BJ (cell line): ENCODE results near the gene ADAMTS13. TPM values are rescaled to one million over a fixed set of nuclear protein-coding genes. Genes with fewer than 3 reads are reported as not detected.

ENCODE experiments used
- CTCF ChIA-PET: fragments of 350-600 bp; formaldehyde crosslinking; extraction: SDS; loops from one replicate; lab custom pipeline; 2021; ENCODE audit warnings: antibody characterized with exemption, inconsistent platforms; lab: Yijun Ruan, JAX
- POLR2A ChIA-PET: fragments of 300-600 bp; sonication (Branson Sonifier 250); formaldehyde crosslinking; extraction: SDS; loops from one replicate; lab custom pipeline; 2021; ENCODE audit warnings: antibody characterized with exemption; lab: Charles Lee
- DNase-seq: peaks from one replicate; pipeline ENCODE4 v3.0.0-alpha.2; 2011; ENCODE audit warnings: low read depth
- H3K27me3 ChIP-seq: 2 replicates; pipeline ENCODE4 v1.6.0; 2011; ENCODE audit warnings: low read length; ENCODE audit not compliant: control insufficient read depth, insufficient read depth
- H3K36me3 ChIP-seq: 2 replicates; pipeline ENCODE4 v1.5.1; 2011; ENCODE audit warnings: low read length; ENCODE audit not compliant: control insufficient read depth, insufficient read depth
- H3K4me3 ChIP-seq: 2 replicates; pipeline ENCODE4 v1.5.1; 2011; ENCODE audit warnings: low read depth, mild to moderate bottlenecking, control low read depth, low read length
- CTCF ChIP-seq: IDR thresholded peaks from 2 replicates; pipeline ENCODE4 v1.5.1; 2011; ENCODE audit warnings: low read depth, mild to moderate bottlenecking, control low read depth, inconsistent platforms, low read length, moderate library complexity; ENCODE audit not compliant: insufficient read depth
- polyA plus RNA-seq: library from polyadenylated mRNA; depleted of rRNA; stranded (reverse); fragments of >200 nt; gene quantifications from 2 replicates; pipeline ENCODE4 v1.2.3, GENCODE V29; 2011

Gene ADAMTS13
- polyA plus RNA-seq, 1 experiment: 2.4 TPM

DNA sequence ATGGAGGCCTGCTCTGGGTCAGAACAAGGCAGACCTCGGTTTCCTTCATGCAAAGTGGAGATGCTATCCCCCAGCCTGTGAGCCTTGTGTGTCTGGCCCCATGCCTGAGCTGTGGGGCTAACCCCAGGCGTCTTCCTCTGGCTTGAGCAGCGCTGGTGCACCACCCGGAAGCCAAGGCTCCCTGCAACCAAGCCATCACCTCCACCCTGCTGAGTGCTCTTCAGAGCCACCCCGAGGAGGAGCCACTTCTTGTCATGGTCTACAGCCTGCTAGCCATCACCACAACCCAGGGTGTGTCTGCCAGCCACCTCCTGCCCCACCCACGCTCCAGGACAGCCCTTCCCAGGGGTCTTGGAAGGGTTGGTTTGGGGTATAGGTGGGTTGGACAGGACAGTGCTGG, 20.6 kb upstream of the ADAMTS13 start:
- peaks cover 14% of the 10 kb centered on the region for H3K36me3 ChIP-seq
- CTCF ChIA-PET: no interaction called here
- H3K27me3 ChIP-seq: peaks cover 8% of the 10 kb centered on the region
- DNase-seq: no peak
- no peak for TF ChIP-seq CTCF
- POLR2A ChIA-PET: no interaction called here
- H3K4me3 ChIP-seq: no peak overlapping the region

DNA sequence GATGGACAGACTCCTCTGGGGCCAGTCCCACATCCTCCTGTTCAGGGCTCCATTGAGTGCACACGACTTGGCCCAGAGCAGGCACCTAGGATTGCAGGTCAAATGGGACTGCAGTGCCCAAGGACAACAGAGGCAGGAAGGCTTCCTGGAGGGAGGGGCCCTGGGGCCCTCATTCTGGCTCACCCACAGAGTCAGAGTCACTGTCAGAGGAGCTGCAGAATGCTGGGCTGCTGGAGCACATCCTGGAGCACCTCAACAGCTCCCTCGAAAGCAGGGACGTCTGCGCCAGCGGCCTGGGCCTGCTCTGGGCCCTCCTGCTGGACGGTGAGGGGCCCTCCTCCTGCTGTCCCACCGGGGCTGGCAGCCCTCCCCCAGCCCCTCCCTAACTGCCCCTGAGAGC, 19.5 kb upstream of the ADAMTS13 start:
- ChIA-PET POLR2A (no interaction called here), CTCF (interaction anchor here (1.0 to 2.5 kb wide), 5 partner anchors 8 to 217 kb away, joined by 4 to 7 read pairs (median 5); no protein-coding TSS in a partner anchor)

GRCh38 chr9:133403766-133404453, 18.3 kb upstream of the ADAMTS13 start:
- no peak for DNase-seq
- Histone ChIP-seq H3K36me3 (peaks cover 19% of the 10 kb centered on the region), H3K4me3 (no peak overlapping the region), H3K27me3 (no peaks in the 10 kb centered on the region)
- TF ChIP-seq CTCF: peak; percentile 61
- ChIA-PET CTCF (interaction anchor here (0.6 to 2.5 kb wide), 7 partner anchors 12 to 218 kb away, joined by 4 to 13 read pairs (median 4); no protein-coding TSS in a partner anchor), POLR2A (no interaction called here)

More for the DNA sequence above, 19.5 kb upstream of the ADAMTS13 start:
- no peak overlapping the region for H3K4me3 ChIP-seq
- peaks cover 3% of the 10 kb centered on the region; the same call in 1 of the 2 replicates for H3K27me3 ChIP-seq
- DNase-seq: no peak
- peaks cover 16% of the 10 kb centered on the region for H3K36me3 ChIP-seq
- no peak for TF ChIP-seq CTCF

DNA sequence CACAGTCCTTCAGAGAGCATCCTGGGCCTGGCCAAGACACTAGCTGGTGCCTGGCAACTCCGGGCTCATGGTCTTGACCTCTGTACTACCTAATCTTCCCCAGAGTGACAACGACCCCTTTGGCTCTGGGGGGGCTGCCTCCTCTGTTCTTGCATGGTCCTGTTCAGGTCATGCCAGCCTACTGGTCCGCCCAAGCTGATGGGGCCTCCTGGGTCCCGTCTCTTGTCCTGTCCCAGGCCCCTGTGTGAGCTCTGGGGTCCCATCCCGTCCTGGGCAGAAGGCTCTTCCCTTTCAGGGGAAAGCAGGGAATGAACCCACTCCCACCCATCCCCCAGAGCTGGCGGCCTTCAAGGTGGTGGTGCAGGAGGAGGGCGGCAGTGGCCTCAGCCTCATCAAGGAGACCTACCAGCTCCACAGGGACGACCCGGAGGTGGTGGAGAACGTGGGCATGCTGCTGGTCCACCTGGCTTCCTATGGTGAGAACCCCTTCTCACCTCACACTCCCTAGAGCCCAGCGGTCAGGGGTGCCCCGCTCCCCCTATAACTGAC, 17.6 kb upstream of the ADAMTS13 start:
- no peak for DNase-seq
- ChIA-PET CTCF (interaction anchor here (0.6 to 2.5 kb wide), 7 partner anchors 11 to 218 kb away, joined by 4 to 13 read pairs (median 5); no protein-coding TSS in a partner anchor), POLR2A (no interaction called here)
- H3K36me3 ChIP-seq: peaks cover 20% of the 10 kb centered on the region
- no peaks in the 10 kb centered on the region for H3K27me3 ChIP-seq
- no peak overlapping the region for H3K4me3 ChIP-seq
- TF ChIP-seq CTCF: no peak
